ENCODE measurements around the gene UNC13B. TPM values are rescaled to one million over a fixed set of nuclear protein-coding genes. Genes with fewer than 3 reads are reported as not detected.
A peak's percentile ranks its signal among the peaks of the same experiment; 100 is the strongest.

UNC13B gene
- total and polyA plus RNA-seq, 2 of the 13 experiments (the other 11 are each of a cell fraction or from before 2014, with no cell fraction given): 14.0 to 18.3 TPM

GRCh38 chr9:35193762-35194161 is 32.0 kb downstream of the UNC13B start (continued):
- peak; percentile 52 for TF ChIP-seq ZNF331 (CRISPR knock-in tag; IDR thresholded peaks at IDR 0.05)
- no peak for TF ChIP-seq HHEX (CRISPR knock-in tag; IDR thresholded peaks at IDR 0.05)
- no peak for TF ChIP-seq ZNF670 (CRISPR knock-in tag; IDR thresholded peaks at IDR 0.05; ENCODE audit: borderline replicate concordance)
- no peak for TF ChIP-seq ZNF589 (CRISPR knock-in tag; conservative IDR thresholded peaks at IDR 0.05)
- TF ChIP-seq SRSF9 (IDR thresholded peaks at IDR 0.05; ENCODE audit: borderline replicate concordance, insufficient read depth, low read depth, low read length, poor library complexity, severe bottlenecking): no peak
- TF ChIP-seq ZBTB4 (CRISPR knock-in tag; IDR thresholded peaks at IDR 0.05; ENCODE audit: borderline replicate concordance): peak; percentile 64; the same call in 1 of the 2 replicates
- no peak for TF ChIP-seq GABPA (IDR thresholded peaks at IDR 0.05; ENCODE audit: low read depth, low read length)
- TF ChIP-seq GABPA (CRISPR knock-in tag; IDR thresholded peaks at IDR 0.05; ENCODE audit: low read depth): no peak
- TF ChIP-seq ZNF687 (CRISPR knock-in tag; IDR thresholded peaks at IDR 0.05): peak; percentile 47; the same call in 1 of the 2 replicates
- no peak for TF ChIP-seq TBL1XR1 (IDR thresholded peaks at IDR 0.05; ENCODE audit: borderline replicate concordance, low read length, partially characterized antibody)
- no peak for TF ChIP-seq PAF1 (CRISPR knock-in tag; IDR thresholded peaks at IDR 0.05)
- TF ChIP-seq MLLT10 (CRISPR knock-in tag; IDR thresholded peaks at IDR 0.05): no peak
- TF ChIP-seq MIER3 (CRISPR knock-in tag; IDR thresholded peaks at IDR 0.05; ENCODE audit: borderline replicate concordance): no peak
- TF ChIP-seq NFE2 (CRISPR knock-in tag; IDR thresholded peaks at IDR 0.05): no peak
- TF ChIP-seq ZNF251 (CRISPR knock-in tag; IDR thresholded peaks at IDR 0.05): no peak
- no peak for TF ChIP-seq E2F1 (CRISPR knock-in tag; IDR thresholded peaks at IDR 0.05)
- TF ChIP-seq IRF9 (CRISPR knock-in tag; IDR thresholded peaks at IDR 0.05; ENCODE audit: borderline replicate concordance): no peak
- no peak for TF ChIP-seq ZNF564 (CRISPR knock-in tag; IDR thresholded peaks at IDR 0.05)
- TF ChIP-seq ZFYVE20 (CRISPR knock-in tag; IDR thresholded peaks at IDR 0.05; ENCODE audit: borderline replicate concordance, low read depth): no peak
- peak; percentile 74; the same call in 1 of the 2 replicates for TF ChIP-seq ZMYM2 (CRISPR knock-in tag; IDR thresholded peaks at IDR 0.05)
- TF ChIP-seq PREB (CRISPR knock-in tag; IDR thresholded peaks at IDR 0.05): no peak
